Measurements from ENCODE around the gene SETD1A.

GRCh38 chr16:31007684-31008083 lies 50.1 kb downstream of the SETD1A start:
- no peak for TF ChIP-seq CTCF (IDR thresholded peaks at IDR 0.05)
- TF ChIP-seq POLR2A (IDR thresholded peaks at IDR 0.05), result no peak

Data from right lobe of liver (tissue), 4 donors.